HCT116 (cell line): ENCODE results near the gene EFNB2.

ENCODE experiments used
- ELF1 ChIP-seq: IDR thresholded peaks from 2 replicates; pipeline ENCODE4 v1.6.1; 2012; ENCODE audit warnings: low read depth, borderline replicate concordance
- POLR2AphosphoS5 ChIP-seq: IDR thresholded peaks from 2 replicates; pipeline ENCODE4 v1.6.1; 2011; ENCODE audit warnings: mild to moderate bottlenecking, low read depth, low read length, moderate library complexity
- TF ChIP-seq, protein P1 (sequence below), 3 experiments: fragments of 200-600 bp in 1 of 3; sonication (generic) in 1 of 3; IDR thresholded peaks in 2 of 3; conservative IDR thresholded peaks in 1 of 3; 2 replicates each; pipeline ENCODE4 v1.5.1; 2012 to 2017; ENCODE audit warnings: low read depth in 2 of 3, low read length in 2 of 3, antibody characterized with exemption in 1 of 3, borderline replicate concordance in 1 of 3, control low read depth in 1 of 3, mild to moderate bottlenecking in 1 of 3, mixed read lengths in 1 of 3, mixed run types in 1 of 3, moderate library complexity in 1 of 3; ENCODE audit not compliant: insufficient read depth in 1 of 3
- TF ChIP-seq, protein P2 (sequence below): IDR thresholded peaks from 2 replicates; pipeline ENCODE4 v1.6.1; 2012

DNA sequence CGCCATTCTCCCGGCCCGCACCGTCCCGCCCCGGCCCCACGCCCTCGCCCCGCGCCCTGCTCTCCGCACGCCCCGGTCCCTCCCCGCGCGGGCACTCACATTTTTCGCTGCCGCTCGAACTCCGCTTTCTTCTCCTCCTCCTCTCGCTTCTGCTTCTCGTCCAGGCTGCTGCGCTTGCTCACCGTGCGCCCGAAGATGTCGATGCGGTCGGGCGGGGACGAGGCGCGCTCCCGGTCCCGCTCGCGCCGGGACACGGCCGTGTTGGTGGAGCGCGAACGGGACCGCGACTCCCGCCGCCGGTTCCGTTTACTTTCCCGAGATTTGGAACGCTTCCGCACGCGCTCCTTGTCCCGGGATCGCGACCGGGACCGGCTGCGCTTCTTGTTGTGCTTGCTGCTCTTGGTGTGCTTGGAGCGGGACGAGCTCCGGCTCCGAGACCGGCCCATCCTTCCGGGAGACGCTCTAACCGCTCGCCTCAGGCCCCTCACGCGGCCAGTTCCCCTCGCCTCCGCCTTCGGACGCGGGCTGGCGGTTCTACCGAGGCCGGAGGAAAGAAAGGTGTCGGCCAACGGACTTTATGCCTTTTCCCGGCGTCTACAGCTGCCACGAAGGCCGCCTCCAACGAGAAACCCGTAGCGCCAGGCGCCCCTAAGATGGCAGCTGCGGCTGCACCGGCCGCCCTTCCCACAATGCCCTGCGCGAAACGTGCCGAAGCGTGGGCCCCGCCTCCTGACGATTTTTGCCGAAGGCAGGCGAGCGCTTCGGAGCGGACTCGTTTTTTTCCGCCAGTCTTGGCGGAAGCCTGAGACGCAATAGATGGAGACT is 32.2 kb upstream of the EFNB2 start, which contains the start of gene ARGLU1:
- no peak for TF ChIP-seq ELF1
- TF ChIP-seq, protein P1, sequence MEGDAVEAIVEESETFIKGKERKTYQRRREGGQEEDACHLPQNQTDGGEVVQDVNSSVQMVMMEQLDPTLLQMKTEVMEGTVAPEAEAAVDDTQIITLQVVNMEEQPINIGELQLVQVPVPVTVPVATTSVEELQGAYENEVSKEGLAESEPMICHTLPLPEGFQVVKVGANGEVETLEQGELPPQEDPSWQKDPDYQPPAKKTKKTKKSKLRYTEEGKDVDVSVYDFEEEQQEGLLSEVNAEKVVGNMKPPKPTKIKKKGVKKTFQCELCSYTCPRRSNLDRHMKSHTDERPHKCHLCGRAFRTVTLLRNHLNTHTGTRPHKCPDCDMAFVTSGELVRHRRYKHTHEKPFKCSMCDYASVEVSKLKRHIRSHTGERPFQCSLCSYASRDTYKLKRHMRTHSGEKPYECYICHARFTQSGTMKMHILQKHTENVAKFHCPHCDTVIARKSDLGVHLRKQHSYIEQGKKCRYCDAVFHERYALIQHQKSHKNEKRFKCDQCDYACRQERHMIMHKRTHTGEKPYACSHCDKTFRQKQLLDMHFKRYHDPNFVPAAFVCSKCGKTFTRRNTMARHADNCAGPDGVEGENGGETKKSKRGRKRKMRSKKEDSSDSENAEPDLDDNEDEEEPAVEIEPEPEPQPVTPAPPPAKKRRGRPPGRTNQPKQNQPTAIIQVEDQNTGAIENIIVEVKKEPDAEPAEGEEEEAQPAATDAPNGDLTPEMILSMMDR (IDR thresholded peaks at IDR 0.05 in 2 of 3, conservative IDR thresholded peaks at IDR 0.05 in 1 of 3; ENCODE audit: borderline replicate concordance in 1 of 3, insufficient read depth in 1 of 3, low read depth in 2 of 3, low read length in 2 of 3), result no peak
- TF ChIP-seq, protein P2, sequence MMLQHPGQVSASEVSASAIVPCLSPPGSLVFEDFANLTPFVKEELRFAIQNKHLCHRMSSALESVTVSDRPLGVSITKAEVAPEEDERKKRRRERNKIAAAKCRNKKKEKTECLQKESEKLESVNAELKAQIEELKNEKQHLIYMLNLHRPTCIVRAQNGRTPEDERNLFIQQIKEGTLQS, result no peak
- peak; percentile 96 for TF ChIP-seq POLR2AphosphoS5
